22Rv1 (cell line): ENCODE data around the gene MRFAP1.

Experiments
- H3K27ac ChIP-seq: fragments of 450-650 bp; 2 replicates; pipeline ENCODE4 v1.5.1; 2017
- ZFX ChIP-seq: fragments of 450-650 bp; IDR thresholded peaks from 2 replicates; pipeline ENCODE4 v1.6.1; 2017; ENCODE audit warnings: antibody characterized with exemption, borderline replicate concordance
- TF ChIP-seq, protein P1 (sequence below): fragments of 450-650 bp; IDR thresholded peaks from 2 replicates; pipeline ENCODE4 v1.5.1; 2017; ENCODE audit warnings: mild to moderate bottlenecking

Gene MRFAP1

DNA sequence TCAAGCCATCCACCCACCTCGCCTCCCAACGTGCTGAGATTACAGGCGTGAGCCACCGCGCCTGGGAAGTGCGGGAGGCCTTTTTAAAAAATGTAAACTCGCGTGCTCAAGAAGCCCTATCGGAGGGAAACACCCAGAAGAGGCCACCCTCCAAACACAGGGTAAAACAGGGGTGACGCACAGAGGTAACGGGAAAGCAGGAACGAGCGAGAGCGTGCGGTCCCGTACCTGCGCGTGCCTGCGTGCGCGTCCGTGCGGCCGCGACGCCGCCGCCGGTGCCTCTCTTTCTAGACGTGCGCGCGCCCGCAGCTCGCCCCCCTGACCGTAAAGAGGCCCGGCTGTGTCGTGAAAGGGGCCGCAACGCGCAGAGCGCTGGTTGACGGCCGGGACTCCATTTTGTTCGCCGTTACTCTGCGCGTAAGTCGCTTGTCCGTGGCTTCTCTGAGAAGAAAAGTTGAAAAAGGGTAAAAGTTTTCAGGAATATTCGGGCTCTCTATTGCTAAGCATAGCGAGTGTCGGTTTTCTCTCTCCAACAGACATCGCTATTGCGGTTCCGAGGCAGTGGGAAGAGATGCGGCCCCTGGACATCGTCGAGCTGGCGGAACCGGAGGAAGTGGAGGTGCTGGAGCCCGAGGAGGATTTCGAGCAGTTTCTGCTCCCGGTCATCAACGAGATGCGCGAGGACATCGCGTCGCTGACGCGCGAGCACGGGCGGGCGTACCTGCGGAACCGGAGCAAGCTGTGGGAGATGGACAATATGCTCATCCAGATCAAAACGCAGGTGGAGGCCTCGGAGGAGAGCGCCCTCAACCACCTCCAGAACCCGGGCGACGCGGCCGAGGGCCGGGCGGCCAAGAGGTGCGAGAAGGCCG lies at the start of gene MRFAP1:
TSS of gene MRFAP1 (plus strand) at position 394 of the 872 bp plus-strand sequence. CDS start at position 572, 178 bp downstream.
- TF ChIP-seq ZFX: no peak
- TF ChIP-seq, protein P1, sequence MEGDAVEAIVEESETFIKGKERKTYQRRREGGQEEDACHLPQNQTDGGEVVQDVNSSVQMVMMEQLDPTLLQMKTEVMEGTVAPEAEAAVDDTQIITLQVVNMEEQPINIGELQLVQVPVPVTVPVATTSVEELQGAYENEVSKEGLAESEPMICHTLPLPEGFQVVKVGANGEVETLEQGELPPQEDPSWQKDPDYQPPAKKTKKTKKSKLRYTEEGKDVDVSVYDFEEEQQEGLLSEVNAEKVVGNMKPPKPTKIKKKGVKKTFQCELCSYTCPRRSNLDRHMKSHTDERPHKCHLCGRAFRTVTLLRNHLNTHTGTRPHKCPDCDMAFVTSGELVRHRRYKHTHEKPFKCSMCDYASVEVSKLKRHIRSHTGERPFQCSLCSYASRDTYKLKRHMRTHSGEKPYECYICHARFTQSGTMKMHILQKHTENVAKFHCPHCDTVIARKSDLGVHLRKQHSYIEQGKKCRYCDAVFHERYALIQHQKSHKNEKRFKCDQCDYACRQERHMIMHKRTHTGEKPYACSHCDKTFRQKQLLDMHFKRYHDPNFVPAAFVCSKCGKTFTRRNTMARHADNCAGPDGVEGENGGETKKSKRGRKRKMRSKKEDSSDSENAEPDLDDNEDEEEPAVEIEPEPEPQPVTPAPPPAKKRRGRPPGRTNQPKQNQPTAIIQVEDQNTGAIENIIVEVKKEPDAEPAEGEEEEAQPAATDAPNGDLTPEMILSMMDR: no peak
- H3K27ac ChIP-seq: peak within 1 kb of the TSS; percentile 96

- TF ChIP-seq, protein P1: no peak
- TF ChIP-seq ZFX: no peak
- no peak overlapping the region for H3K27ac ChIP-seq
These were observed 49.2 kb upstream of the MRFAP1 start for GRCh38 chr4:6591313-6591712.

- no peak overlapping the region for H3K27ac ChIP-seq
- TF ChIP-seq ZFX: no peak
- TF ChIP-seq, protein P1: peak; percentile 47
These were observed 48.7 kb upstream of the MRFAP1 start for GRCh38 chr4:6591781-6592180.

DNA sequence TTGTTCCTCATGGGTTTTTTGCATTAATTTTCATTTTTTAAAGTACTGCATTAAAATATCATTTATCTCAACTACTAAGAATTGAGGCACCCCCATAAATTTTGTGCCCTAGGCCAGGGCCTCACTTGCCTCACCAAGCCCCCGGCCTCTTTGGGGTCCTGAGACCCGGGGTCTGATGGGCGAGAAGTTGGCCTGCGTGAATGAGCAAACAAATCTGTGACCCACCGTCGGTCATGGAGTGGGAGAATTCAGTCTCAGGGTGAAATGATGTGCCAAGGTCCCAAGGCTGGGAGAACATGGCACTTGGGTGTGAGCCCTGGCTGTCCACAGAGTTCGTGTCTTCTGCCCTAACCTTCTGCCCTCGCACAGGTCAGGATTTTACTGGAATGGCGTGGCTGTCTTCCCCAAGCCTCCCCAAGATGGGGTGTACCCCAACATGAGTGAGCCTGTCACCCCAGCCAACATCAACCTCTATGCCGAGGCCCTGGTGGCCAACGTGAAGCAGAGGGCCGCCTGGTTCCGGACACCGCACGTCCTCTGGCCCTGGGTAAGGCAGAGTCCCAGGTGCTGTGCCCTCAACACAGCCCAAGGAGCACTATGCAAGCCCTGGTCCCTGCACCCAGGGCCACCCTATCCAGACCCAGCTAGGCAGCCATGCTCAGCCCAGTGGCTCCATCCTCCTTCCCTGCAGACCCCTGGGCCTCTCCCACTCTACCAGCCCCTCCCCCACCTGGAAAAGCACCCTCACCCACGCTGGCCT lies 47.5 kb upstream of the MRFAP1 start:
- TF ChIP-seq ZFX: no peak
- TF ChIP-seq, protein P1: no peak
- no peak overlapping the region for H3K27ac ChIP-seq

DNA sequence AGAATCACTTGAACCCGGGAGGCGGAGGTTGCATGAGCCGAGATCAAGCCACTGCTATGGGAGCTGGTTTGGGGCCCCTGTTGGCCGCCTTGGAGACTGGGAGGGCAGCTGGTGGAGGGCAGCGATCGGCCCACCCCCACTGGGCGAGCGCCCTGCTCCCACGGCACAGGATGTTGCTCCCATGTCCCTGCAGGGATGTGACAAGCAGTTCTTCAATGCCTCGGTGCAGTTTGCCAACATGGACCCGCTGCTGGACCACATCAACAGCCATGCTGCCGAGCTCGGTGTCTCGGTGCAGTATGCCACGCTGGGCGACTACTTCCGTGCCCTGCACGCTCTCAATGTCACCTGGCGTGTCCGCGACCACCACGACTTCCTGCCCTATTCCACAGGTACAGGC lies 46.1 kb upstream of the MRFAP1 start:
- TF ChIP-seq, protein P1: no peak
- no peak for TF ChIP-seq ZFX
- H3K27ac ChIP-seq: no peak overlapping the region

DNA sequence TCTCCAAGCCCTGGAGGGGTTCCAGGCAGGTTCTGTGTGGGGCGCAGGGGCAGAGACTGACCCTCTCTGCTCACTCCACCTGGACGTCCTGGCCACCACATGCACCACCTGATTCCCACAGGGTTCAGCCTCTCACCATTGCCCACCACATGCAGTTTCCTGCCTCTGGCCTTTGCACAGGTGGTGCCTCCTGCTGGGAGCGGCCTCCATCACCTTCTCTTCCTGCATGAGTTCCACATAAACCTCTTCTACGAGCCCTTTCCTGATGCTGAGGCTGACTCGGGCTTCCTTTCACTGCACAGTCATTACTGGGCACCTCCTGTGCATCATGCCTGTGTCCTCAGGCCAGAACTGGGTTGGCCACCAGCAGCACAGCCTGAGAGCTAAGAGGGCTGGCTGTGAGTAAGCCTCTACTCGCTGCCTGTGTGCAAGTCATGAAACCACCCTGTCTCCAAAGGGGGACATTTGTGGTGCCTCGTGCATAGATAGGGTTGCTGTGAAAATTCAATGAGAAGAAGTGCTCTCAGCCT lies 45.6 kb upstream of the MRFAP1 start:
- H3K27ac ChIP-seq: no peak overlapping the region
- no peak for TF ChIP-seq ZFX
- TF ChIP-seq, protein P1: no peak
